Pancreas (tissue), 10 donors: ENCODE results near the gene CHSY3. TPM values are rescaled to one million over a fixed set of nuclear protein-coding genes. Genes with fewer than 3 reads are reported as not detected.

ENCODE experiments used
- ATAC-seq, 4 donors: fragments of 200-7000 bp; cut with Tn5 transposase; one replicate each; pipeline versions ENCODE4 v1.8.0 to v1.9.1; 2020; ENCODE audit warnings: mild to moderate bottlenecking in 4 of 4, moderate library complexity in 4 of 4
- DNase-seq, 6 donors: peaks; one replicate each; pipeline ENCODE4 v3.0.0-alpha.2; 2020
- FAIRE-seq: peaks from 2 replicates; lab custom pipeline; 2012; peaks lifted over from hg19 to GRCh38; lab: Jason Lieb, UNC
- H3K27ac ChIP-seq, 4 donors: fragments of 200-600 bp; sonication (generic); 1 replicate in 3 of 4; 2 replicates in 1 of 4; pipeline versions ENCODE4 v1.5.0 to v1.8.0; 2020
- H3K27me3 ChIP-seq, 4 donors: fragments of 200-600 bp; one replicate each; pipeline ENCODE4 v1.8.0; 2021
- H3K36me3 ChIP-seq, 3 donors: fragments of 200-600 bp; sonication (generic) in 1 of 3; one replicate each; pipeline versions ENCODE4 v1.5.0 to v1.8.0; 2020 to 2021
- H3K4me1 ChIP-seq, 3 donors: fragments of 200-600 bp; one replicate each; pipeline ENCODE4 v1.8.0; 2021
- H3K4me3 ChIP-seq, 4 donors: fragments of 200-600 bp; sonication (generic) in 2 of 4; one replicate each; pipeline versions ENCODE4 v1.5.0 to v1.8.0; 2020 to 2021
- H3K9me3 ChIP-seq, 4 donors: fragments of 200-600 bp; one replicate each; pipeline ENCODE4 v1.8.0; 2021
- WGBS, 2 donors: extraction: QIAGEN DNeasy Blood & Tissue Kit; methylation state at CpG; one replicate each; pipeline ENCODE4 v1.1.7; 2013; 5-methylcytosine and 5-hydroxymethylcytosine counted together
- intact Hi-C, 3 donors: fragments of 100-400 bp; cut with DNase I; formaldehyde crosslinking; loops; one replicate each; pipeline versions ENCODE4 v1.11.1 to v1.14.2; 2022
- polyA plus RNA-seq, 2 donors: library from polyadenylated mRNA; stranded (reverse); fragments of 200-250 nt; gene quantifications; one replicate each; pipeline ENCODE4 v1.2.3, GENCODE V29; 2013
- total RNA-seq, 6 donors: library from RNA; stranded (reverse); fragmentation: NEBNext Ultra II Directional in 4 of 6; extraction: Animal tissue kit (Norgen Biotek cat#: 25700) in 4 of 6; gene quantifications; one replicate each; pipeline versions ENCODE4 v1.2.1 to v1.2.4, GENCODE V29; 2021 to 2023
- TF ChIP-seq, protein P1 (sequence below), 4 donors: fragments of 200-600 bp; sonication (generic) in 3 of 4; IDR thresholded peaks; one replicate each; pipeline versions ENCODE4 v1.5.0 to v1.8.0; 2021; ENCODE audit warnings: antibody characterized with exemption in 4 of 4
- donor health status: healthy with polysubstance abuse.
- donor health status: DM: no; HTN: no; CAD: no; lungs with moderate emphysema.
- donor health status: DM: no; HTN: no; CAD: no.
- donor health status: control.
- donor health status: control.
- donor health status: Bipolar disorder and iron deficiency.
- donor health status: DM: yes; HTN: yes; CAD: no.
- donor health status: DM: no; HTN: no; CAD: no.
- donor health status: DM: no; HTN: no; CAD: no.
- donor health status: DM: yes; HTN: yes; CAD: no.

Gene CHSY3
- total and polyA plus RNA-seq, 8 donors = 0.07 to 1.2 (median 0.16) TPM

DNA sequence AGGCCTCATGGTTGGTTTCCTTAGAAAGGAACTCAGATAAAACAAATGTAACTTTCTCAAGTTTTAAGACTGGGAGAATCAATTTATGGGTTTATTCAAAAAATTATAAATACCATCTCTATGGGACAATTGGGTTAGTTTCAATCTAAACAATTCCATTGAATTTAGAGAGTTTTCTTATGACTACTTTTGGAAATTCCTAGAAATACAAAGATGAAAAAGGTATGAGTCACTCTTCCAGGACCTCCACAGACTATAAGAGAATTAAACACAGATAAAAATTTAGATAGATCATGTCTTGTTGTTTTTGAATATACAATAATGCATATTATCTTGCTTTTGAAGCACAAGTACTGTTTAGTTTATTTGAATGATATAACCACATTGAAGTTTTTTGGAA is 188.7 kb downstream of the CHSY3 start:
- H3K27ac ChIP-seq = no peak overlapping the region
- ATAC-seq (no peak), DNase-seq (no peak), FAIRE-seq (no peak)
- H3K4me3 ChIP-seq = no peak overlapping the region
- H3K27me3 ChIP-seq = no peaks in the 10 kb centered on the region
- TF ChIP-seq, protein P1, sequence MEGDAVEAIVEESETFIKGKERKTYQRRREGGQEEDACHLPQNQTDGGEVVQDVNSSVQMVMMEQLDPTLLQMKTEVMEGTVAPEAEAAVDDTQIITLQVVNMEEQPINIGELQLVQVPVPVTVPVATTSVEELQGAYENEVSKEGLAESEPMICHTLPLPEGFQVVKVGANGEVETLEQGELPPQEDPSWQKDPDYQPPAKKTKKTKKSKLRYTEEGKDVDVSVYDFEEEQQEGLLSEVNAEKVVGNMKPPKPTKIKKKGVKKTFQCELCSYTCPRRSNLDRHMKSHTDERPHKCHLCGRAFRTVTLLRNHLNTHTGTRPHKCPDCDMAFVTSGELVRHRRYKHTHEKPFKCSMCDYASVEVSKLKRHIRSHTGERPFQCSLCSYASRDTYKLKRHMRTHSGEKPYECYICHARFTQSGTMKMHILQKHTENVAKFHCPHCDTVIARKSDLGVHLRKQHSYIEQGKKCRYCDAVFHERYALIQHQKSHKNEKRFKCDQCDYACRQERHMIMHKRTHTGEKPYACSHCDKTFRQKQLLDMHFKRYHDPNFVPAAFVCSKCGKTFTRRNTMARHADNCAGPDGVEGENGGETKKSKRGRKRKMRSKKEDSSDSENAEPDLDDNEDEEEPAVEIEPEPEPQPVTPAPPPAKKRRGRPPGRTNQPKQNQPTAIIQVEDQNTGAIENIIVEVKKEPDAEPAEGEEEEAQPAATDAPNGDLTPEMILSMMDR (IDR thresholded peaks at IDR 0.05) = no peak
- H3K36me3 ChIP-seq = no peaks in the 10 kb centered on the region
- H3K4me1 ChIP-seq = no peaks in the 10 kb centered on the region
- H3K9me3 ChIP-seq = no peaks in the 10 kb centered on the region
- intact Hi-C loops = no loop called here

DNA sequence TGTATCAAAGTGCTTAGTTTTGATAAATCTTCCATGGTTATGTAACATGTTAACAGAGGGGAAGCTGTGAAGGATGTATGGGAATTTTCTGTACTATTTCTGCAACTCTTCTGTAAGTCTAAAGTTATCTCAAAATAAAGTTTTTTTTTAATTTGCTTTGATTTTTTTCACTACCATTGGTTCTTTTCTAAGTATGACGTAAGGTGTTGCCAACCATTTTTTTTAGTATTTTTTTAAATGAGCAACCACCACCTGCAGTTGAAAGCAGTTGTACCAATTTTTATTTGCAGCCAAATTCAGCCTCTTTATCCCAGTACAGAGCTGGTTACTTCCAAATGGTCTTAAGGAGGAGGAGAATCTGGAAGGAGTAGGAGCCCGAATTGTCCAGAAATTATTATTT is 192.2 kb downstream of the CHSY3 start:
- no peak for DNase-seq
- no peak overlapping the region for H3K27ac ChIP-seq
- WGBS, 2 donors = 87 to 95% methylated on average over 2 of the region's 2 CpGs
- FAIRE-seq = no peak
- no peaks in the 10 kb centered on the region for H3K36me3 ChIP-seq
- TF ChIP-seq, protein P1 (IDR thresholded peaks at IDR 0.05) = no peak
- H3K27me3 ChIP-seq = no peaks in the 10 kb centered on the region
- ATAC-seq = no peak
- intact Hi-C loops = no loop called here
- no peak overlapping the region for H3K4me3 ChIP-seq
- no peaks in the 10 kb centered on the region for H3K4me1 ChIP-seq
- H3K9me3 ChIP-seq = no peaks in the 10 kb centered on the region

DNA sequence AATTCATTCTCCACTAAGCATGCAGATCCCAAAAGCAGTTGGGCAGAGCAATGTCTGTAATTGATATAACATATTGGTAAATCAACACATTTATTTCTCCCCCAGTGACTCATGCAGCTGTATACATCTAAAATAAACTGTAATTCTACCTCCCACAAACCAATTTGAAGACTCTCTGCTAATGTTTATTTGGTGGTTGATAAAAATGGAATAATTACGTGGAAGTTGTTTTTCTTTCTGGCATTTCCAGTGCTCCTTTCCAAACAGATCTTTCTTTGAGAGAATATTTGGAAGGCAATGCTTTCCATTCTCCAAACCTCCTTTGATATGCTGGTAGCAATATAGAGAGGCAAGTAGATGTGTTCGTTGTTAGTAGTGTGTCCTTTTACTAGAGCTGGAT is 194.7 kb downstream of the CHSY3 start:
- DNase-seq (no peak), FAIRE-seq (no peak), ATAC-seq (no peak)
- TF ChIP-seq, protein P1 (IDR thresholded peaks at IDR 0.05) = no peak
- WGBS, 2 donors = 49 to 52% methylated on average over 2 of the region's 2 CpGs
- H3K9me3 ChIP-seq = no peaks in the 10 kb centered on the region
- H3K27ac ChIP-seq = no peak overlapping the region
- intact Hi-C loops = no loop called here
- no peaks in the 10 kb centered on the region for H3K4me1 ChIP-seq
- no peaks in the 10 kb centered on the region for H3K36me3 ChIP-seq
- no peaks in the 10 kb centered on the region for H3K27me3 ChIP-seq
- no peak overlapping the region for H3K4me3 ChIP-seq

DNA sequence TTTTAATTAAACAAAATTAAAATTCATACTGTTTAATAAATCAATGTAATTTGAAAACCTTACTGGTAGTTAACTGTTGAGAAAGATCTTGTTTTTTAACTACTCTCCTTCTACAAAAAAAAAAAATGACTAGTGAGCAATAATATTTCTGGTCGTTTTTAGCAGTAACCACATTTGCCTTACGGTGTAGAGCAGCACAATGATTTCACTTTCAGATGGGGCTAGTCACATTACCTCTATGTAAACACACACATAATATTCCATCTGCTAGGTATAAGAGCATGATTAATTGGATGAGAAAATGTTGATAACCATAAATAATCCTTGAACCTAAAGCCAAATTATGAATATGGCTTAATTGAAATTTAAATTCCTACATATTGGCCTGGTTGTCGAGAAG is 198.1 kb downstream of the CHSY3 start:
- ATAC-seq = no peak
- H3K27ac ChIP-seq = no peak overlapping the region
- intact Hi-C loops = no loop called here

DNA sequence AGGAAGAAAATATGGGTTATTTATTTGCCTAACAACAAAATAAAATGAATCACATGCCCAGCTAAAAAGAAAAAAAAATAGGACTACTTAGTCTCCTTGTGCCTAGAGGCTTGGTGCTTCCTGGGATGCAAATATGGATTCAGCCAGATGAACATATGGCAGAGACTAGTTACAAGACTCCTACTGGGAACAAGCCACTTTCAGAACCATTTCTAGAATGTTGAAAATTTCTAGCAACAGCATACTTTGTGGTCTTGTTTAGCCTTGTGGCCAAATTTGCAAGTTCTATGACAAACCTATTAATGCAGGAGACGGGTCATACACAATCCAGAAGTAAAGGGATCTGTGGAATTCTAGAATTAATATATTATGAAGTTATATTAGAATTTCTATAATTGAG is 198.7 kb downstream of the CHSY3 start:
- no peaks in the 10 kb centered on the region for H3K36me3 ChIP-seq
- WGBS, 2 donors = 84 to 95% methylated on average over 1 of the region's 1 CpG
- H3K27ac ChIP-seq = no peak overlapping the region
- H3K27me3 ChIP-seq = no peaks in the 10 kb centered on the region
- TF ChIP-seq, protein P1 (IDR thresholded peaks at IDR 0.05) = no peak
- H3K9me3 ChIP-seq = no peaks in the 10 kb centered on the region
- intact Hi-C loops = no loop called here
- no peak overlapping the region for H3K4me3 ChIP-seq
- no peaks in the 10 kb centered on the region for H3K4me1 ChIP-seq
- FAIRE-seq (no peak), ATAC-seq (no peak), DNase-seq (no peak)

More for the DNA sequence above, 198.1 kb downstream of the CHSY3 start:
- TF ChIP-seq, protein P1 (IDR thresholded peaks at IDR 0.05) = no peak
- H3K36me3 ChIP-seq = no peaks in the 10 kb centered on the region
- DNase-seq (no peak), FAIRE-seq (no peak)
- 58 to 60% methylated on average over 3 of the region's 3 CpGs for WGBS, 2 donors
- no peaks in the 10 kb centered on the region for H3K9me3 ChIP-seq
- no peaks in the 10 kb centered on the region for H3K27me3 ChIP-seq
- H3K4me3 ChIP-seq = no peak overlapping the region
- H3K4me1 ChIP-seq = no peaks in the 10 kb centered on the region
